GM04503 (cell line): ENCODE data around the gene CIB2.

Experiments
- DNase-seq: peaks from one replicate; pipeline ENCODE4 v3.0.0-alpha.2; 2012; ENCODE audit warnings: low read depth

The CIB2 gene

DNA sequence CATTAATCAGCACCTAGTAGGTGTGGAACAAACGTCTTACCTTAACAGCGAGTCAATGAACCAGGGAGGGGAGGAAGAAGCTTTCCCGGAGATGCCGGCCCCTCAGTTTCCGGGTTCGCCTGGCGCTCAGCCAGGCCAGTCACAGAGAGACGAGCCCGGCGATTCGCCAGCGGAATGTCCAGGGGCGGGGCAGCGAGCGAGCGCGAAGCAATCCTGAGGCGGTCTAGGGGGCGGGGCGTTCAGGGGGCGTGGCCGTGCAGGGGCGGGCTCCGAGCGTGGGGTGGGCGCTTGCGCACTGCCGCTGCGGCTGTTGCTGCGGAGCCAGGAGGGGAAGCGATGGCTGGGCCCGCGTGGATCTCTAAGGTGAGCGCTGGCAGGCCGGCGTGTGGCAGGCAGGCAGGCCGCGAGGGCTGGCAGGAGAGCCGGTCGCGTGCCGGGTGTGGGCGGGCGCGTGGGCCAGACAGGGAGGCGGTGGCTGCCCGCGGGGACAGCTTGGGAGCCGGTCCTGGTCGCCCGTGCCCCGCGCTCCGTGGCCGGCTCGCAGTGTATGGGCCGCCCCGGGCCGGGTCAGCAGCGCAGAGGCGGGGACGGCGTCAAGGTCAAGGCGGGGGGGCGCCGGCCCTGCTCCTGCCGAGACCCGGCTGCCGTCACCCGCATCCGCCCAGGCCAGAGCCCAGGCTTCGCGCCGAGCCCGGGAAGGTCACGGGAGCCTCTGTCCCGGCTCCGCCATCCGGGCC lies 18.0 kb upstream of the CIB2 start, which contains the start of gene IDH3A:
Gene IDH3A (plus strand): TSS at position 295 of the 737 bp plus-strand sequence. CDS start 42 bp downstream, at position 337.
- peak; percentile 57 for DNase-seq

DNA sequence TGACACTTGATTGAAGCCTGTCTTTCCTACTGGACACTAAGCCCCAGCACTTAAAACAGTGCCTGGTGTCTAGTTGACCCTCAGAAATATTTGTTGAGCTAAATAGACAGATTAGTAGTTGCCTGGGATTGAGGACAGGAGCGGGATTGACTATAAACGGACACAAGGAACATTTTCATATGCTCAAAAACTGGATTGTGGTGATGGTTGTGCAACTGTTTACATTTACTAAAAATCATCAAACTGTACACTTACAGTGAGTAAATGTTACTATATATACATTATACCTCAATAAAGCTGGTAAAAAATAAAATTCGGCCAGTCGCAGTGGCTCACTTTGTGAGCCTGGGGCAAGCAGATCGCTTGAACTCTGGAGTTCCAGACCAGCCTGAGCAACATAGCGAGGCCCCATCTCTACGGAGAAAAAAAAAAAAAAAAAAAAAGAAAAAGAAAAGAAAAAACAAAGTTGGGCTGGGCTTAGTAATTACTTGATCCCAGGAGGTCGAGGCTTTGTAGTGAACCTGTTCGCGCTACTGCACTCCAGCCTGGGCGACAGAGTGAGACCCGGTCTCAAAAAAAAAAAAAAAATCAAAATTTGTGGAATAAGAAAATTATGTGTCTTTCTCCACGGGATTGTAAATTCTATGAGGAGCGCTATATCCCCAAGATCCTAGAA lies 17.3 kb upstream of the CIB2 start:
- no peak for DNase-seq

DNA sequence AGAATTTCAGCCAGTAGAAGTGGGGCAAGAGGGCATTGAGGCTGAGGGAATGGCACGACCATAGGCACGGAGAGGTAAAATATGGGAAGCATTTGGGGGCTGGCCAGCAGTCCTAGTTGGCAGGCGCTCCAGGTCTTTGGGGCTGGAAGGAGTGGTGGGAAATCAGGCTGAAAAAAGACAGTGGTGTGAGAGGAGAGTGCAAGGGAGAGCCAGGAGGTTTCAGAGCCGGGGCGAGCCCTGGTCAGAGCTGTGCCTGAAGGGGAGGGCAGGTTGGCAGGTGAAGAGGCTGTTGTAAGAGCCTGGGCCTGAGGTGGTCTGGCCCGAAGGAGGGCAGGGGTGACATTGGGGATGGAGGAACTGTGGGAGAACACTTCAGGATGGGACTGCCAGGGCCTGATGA lies 16.3 kb upstream of the CIB2 start:
- DNase-seq = no peak

DNA sequence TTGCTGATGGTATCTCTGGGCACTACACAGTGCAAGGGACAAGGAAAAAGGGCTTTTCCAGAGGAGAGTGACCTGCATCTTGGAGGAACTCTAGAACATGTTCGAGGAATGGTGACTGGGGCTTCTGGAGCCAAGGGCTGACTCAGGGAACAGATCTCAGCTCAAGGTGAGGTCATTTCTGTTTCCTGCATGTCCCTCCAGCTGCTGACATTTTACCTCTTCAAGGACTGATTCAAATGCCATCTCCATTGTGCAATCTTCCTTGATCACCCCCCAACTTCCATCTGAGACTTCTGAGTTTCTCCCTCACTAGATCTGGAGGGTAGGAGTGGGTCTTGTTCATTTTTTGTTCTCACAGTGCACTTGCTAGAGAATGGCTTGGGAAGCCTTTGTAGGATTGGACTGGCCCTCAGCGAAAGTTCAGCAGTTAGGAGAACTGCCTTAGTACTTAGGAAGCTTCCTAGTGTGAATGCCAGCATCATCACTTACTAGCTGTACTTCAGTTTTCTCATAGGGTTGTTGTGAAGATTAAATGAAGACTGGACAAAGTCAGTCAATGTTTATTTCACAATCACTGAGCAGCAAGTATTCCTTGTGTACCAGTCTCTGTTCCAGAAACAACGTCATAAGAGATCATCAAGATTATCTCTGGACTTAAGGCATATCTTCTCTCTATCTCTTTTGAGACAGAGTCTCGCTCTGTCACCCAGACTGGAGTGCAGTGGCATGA lies 15.3 kb upstream of the CIB2 start:
- no peak for DNase-seq

DNA sequence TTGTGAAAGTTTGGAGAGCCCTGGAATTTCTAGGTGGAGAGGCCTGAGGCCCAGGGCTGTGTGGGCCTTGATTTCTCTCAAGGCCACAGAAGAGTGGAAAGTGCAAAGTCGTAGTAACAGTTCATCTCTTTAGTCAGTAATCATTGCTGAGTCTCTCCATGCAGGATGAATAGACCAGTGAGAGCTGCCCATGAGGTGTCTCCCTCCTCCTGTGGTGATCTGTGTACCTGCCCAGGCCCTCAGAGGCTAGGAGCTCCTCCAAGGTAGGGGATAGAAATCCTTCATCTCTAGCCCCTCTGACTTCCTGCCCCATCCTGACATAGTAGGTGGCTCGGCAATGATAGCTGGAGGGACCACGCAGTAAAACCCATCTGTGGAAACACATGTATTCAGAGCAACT lies 11.1 kb upstream of the CIB2 start:
- no peak for DNase-seq

DNA sequence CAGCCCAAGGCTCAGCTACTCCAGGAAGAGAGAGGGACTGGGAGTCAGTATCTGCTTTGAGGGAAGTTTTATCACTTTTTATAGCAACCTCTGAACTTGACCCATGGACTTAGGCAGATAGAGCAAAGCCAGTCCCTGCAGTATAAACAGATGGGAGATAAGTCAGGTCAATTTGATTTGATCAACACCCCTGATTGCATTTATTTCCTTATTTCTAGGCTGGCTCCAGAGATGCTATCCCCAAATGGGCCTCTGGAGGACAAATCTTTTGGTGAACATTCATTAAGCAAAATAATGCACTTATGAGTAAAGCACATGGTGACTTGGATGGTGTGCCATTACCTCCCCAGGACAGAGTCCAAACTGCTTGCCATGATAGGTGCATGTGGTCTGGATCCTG lies 9.0 kb upstream of the CIB2 start:
- DNase-seq = no peak

DNA sequence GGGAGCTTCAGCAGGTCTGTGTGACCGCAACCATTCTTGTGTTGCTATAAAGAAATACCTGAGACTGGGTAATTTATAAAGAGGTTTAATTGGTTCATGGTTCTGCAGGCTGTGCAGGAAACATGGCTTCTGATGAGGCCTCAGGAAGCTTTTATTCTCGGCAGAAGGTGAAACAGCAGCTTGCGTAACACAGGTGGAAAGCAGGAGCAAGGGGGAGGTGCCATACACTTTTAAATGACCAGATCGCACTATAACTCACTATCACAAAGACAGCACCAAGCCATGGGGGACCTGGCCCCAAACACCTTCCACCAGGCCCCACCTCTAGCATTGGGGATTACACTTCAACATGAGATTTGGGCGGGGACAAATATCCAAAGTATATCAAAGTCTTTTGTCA lies 8.3 kb upstream of the CIB2 start:
- no peak for DNase-seq

DNA sequence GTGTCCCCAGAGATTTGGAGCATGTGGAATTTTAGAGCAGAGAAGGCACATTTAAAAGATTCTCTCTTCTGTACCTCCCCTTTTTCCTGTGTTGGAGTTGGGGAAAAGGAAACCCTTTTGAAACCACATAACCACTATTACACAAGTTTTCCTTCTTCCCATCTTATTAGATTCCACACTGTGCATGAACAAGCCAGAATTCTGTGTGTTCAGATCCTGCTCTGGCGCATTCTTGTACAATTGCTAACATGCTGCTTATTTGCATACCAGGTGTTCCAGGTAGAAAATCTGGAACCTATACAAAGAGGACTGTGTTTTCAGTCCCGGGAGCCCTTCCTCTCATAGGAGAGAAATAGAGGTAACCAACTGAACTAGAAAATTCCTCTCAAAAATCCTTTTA lies 2.6 kb upstream of the CIB2 start:
- no peak for DNase-seq

DNA sequence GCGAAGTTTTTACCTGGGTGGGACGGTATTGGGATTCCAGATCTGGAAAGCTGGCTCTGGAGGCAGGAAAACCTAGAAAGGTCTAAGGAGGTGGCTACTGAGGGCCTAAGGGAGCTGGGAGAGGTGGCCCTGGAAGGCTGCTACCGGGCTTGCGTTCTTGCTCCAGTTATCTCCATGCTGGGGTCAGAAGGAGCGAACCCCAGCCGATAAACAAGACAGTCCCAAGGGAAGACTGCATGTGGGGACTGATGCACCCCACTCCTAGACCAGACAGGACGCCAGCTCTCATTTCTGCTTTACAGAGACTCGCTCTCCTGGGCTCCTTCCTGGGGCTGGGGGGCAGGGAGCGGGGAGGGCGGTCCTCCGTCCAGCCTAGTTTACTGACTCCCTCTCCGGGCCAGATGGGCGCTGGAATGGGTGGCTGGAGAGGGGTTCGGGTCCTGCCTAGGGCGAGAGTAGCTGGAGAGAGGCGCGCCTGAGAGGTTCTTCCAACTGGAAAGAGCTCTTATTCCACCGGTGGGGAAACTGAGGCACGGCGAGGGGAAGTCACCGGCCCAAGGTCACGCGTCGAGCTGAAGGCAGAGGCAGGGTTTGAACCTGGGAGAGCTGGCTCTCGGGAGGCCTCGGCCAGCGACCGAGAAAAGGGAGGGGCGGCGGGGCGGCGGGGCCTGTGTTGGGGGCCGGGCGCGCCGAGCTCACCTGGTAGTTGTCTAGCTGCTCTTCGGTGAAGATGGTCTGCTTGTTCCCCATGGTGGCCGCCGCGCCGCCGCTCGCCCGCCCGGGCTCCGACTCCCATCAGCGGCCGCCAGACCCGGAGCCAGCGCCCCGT lies 565 bp downstream of the CIB2 start:
- no peak for DNase-seq

DNA sequence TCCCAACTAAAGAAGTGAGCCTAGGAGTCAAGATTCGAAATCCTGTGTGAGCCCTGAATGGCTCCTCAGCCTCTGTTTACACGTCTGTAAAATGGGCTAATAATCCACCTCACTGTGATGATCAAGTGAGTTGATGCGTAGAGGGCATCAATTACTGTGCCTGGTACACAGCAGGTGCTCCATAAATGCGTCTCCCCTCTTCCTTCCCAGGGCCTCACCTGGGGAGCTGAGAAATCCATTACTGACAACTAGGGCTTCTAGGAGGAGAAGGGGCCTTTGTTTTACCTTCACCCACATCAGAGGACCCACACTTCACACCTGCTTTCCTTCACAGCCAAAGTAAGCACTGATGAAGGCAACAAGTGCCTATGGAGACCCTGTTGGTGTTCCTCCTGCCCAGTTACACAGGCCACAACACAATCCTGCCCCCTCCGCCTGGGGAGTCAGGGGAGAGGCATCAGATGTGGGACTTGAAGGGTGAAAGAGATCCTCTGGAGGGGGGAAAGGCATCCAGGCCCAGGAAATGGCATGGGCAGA lies 1.4 kb downstream of the CIB2 start:
- no peak for DNase-seq

DNA sequence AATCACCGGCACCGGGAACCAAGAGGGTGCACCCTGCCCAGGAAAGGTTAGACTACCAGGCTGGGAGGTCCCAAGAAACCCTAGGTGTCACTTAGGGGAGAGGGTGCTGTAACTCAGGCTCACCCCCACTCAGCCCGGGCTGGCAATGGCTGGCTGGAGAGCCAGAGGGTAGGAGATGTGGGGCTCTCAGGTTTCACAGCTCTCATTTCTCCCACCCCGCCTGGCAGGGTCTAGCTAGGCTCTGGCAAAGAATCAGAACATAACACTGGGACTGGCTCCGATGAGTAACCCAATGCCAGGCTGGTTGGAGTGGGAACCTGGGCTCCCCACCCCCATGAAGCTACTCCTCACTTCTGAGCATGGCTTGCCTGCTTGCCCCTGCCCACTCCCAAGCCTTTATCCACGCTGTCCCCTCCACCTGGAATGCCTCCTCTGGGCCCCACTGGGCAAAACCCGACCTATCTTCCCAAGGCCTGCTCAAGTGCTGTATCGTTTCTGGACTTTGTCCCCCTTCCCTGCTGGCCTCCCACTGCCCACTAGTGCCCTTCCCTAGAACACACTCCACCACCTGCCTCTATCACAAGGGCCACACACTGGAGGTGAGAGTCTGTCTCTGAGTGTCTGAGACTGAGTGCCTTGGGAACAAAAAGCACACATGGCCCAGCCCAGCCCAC lies 2.0 kb downstream of the CIB2 start:
- no peak for DNase-seq

DNA sequence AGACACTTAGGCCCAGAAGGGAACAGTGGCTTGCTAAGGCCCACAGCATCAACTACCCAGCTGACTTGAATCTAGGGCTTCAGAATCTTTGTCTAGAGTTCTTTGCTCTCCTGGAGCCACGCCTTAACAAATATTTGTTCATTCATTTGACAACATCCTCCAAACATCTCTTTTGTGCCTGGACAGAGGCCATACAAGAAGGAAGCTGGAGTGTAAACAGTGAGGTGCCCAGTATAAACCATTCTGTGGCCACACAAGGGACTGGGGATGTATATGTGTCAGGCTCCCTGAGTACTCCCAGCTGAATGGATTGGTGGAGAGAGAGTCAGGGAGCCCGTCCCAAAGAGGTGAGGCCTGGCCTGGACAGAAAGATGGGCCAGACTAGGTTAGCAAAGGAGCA lies 3.4 kb downstream of the CIB2 start:
- no peak for DNase-seq

DNA sequence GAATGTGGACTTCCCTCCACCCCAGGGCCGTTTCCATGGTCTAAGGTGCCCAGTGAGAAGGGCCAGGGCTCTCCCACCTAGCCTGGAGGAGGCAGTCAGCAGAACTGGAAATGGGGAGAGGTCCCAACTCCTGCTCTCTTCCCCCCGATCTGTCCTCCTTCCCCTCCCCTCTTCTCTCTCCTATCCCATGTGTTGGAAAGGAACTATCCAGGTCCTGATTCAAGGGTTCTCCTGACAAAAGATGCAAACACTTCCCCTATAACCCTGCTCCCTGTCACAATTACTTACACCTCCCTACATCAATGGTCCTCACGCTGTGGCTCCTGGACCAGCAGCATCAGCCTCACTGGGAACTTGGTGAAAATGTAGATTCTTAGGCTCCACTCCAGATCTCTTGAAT lies 6.0 kb downstream of the CIB2 start:
- DNase-seq = no peak

DNA sequence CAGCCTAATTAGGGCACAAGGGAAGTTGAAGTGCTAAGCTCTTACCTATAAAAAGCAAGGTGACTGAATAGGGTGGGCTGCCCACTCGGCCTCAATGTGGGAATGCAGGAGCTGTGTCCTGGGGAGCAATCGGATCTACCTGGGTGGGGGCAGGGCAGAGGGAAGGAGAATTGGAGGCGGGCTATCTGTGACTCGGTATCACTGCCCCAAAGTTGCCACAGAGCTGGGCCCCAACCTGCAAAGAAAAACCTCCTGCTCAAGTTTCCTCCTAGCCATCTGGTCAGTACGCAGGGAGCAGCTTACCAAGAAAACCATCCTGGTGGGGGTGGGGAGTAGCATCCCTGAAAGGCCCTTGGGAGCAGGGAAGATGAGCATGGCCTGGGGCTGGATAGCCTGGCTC lies 10.7 kb downstream of the CIB2 start:
- no peak for DNase-seq

DNA sequence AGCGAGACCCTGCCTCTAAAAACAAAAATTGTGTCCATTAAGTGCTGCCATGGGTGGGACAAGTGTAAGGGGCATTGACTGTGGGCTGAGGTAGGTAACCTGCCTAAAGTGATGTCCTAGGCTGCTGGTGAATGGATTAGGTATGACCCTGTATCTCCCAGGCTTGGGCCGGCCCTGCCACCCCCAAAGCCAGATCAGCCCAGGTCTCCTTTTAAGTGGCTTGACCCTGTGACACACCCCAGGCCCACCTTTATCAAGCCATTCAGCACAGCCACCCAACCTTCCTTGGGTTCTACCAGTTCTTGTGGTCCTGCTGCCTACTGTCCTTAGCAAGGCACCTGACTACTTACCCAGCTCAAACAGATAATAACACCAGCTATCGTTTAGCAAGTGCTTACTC lies 18.7 kb downstream of the CIB2 start:
- DNase-seq = no peak

DNA sequence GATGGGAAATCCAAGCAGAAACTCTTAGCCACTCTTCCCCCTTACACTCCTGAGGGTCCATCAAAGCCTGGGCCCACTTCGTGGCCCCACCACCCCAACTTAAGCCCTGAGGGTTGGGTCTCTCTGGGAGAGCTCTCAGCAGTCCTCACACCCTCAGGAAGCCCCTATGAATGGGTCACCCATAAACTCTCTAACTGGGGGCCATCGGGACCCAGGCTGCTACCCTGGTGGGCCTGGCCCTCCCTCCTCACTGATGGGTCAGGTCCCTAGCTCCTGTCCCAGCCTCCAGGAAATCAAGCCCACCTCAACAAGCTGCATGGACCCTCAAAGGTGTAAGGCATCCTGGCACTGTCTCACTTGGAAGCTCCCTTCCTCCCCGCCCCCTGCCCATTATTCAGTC lies 19.5 kb downstream of the CIB2 start:
- no peak for DNase-seq

DNA sequence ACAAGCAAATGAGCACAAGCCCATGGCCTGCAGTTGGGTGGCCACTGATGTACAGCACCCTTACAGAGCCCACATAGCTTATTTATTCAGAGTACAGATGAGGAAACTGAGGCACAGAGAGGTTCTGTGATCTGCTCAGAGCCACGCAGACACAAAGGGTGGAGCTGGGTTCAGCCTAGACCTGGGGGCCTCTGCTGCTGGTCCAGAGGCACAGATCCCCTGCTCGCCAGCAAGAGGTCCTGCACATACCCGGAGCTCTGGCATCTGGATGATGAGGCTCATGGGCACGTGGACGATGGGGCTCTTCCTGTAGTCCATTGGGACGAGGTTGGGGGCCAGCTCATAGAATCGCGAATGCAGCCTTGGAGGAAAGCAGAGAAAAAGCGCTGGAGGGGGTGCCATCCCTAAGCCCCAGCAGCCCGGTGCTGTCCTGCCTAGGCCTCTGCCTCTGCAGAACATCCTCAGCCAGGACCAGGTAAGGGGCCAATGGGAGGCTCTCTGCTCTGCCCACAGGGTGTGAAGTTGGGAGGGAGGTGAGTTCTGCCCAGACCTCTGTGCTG lies 20.2 kb downstream of the CIB2 start:
- DNase-seq = no peak

DNA sequence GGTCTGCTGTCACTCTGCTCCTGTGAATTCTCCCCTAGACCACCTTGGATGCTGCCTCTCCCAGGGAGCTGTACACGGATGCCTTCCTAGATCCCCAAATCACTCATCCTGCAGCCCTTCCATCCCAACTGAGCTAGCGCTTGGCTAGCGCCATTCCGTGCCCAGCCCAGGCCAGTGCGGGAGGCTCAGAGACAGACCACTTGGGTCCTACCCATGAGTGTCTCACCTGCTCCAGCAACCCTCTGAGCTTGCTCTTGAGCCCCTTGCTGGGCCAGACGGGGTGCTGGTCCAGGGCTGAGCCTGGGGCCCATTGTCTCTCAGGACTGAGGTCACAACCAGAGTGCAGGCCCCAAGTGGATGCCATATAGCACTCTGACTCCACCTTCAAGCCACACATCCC lies 21.1 kb downstream of the CIB2 start:
- DNase-seq = no peak

DNA sequence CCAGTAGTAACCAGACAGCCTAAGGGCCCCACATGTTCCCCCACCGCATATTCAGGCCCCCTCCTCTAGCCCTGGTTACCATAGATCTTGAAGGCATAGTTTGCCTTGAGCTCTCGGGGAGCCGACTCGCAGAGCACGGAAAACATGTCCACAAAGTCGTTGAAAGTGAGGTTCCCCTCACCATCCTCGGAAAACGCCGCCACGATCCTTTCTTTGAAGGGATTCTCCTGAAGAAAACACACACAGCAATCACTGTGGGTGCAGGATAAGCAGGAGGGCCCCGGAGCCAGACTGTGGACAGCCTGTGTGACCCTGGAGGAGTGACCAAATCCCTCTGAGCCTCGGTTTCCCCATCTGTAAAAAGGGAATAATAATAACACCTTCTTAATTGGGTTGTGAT lies 22.1 kb downstream of the CIB2 start:
- no peak for DNase-seq

DNA sequence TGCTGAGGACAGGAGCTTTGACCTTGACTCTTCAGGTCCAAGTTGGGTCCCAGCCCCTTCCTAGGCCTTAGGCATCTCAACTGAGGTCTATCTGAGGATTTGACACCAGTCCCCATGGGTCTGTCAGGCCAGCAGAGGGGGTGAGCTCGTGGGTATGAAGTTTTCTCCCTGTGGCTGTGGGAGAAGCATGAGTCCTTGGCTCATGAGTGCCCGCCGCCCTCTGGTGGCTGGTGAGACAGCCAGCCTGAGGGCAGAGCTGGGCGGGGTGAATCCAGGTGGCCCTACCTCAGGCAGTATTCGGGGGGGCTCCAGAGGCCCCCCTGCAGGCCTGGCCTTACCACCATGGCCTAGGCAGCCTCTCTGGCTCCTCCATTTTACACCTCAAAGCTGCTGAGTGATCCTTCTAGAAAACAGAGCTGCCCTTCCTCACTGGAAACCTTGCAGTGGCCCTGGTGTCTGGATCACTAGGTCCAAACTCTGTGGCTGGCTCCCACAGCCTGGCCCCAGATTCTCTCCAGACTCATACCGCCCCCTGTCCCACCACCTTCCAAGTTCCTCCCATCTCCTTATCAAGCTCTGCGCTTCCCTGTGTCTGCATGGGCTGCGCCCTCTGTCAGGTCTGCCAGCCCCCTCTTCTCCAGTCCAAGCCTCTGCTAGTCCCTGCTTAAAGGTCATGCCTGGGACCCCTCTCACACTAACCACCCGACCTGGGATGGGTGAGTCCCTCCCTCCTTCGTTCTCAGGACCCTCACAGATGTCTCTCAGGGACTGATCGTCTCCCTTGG lies 22.8 kb downstream of the CIB2 start:
- DNase-seq = peak; percentile 33
